WTC11 (cell line): ENCODE results near the gene FGFR1OP2. TPM values are rescaled to one million over a fixed set of nuclear protein-coding genes. Genes with fewer than 3 reads are reported as not detected.

Experiments used
- ATAC-seq: fragments of 200-7000 bp; cut with Tn5 transposase; 2 replicates; pipeline ENCODE4 v1.10.0; 2021; ENCODE audit warnings: mild to moderate bottlenecking, moderate library complexity
- CTCF ChIA-PET: fragments of 300-600 bp; sonication (Branson Sonifier 250); formaldehyde crosslinking; loops from one replicate; lab custom pipeline; 2021; ENCODE audit warnings: antibody characterized with exemption; lab: Charles Lee
- POLR2A ChIA-PET: fragments of 350-600 bp; sonication (Branson Sonifier 250); formaldehyde crosslinking; loops from one replicate; lab custom pipeline; 2021; ENCODE audit warnings: antibody characterized with exemption; lab: Charles Lee
- DNase-seq: peaks from one replicate; pipeline ENCODE4 v3.0.0; 2021; ENCODE audit warnings: low spot score
- H3K27ac Mint-ChIP-seq: 2 replicates; pipeline ENCODE4 v1.8.0; 2021; ENCODE audit warnings: mixed read lengths
- H3K27me3 Mint-ChIP-seq: 2 replicates; pipeline ENCODE4 v1.8.0; 2021; ENCODE audit warnings: low read depth, mild to moderate bottlenecking, moderate library complexity, mixed read lengths
- H3K36me3 Mint-ChIP-seq: 2 replicates; pipeline ENCODE4 v1.8.0; 2021; ENCODE audit warnings: mixed read lengths
- H3K4me1 Mint-ChIP-seq: 2 replicates; pipeline ENCODE4 v1.8.0; 2022; ENCODE audit warnings: mixed read lengths
- H3K4me3 Mint-ChIP-seq: 2 replicates; pipeline ENCODE4 v1.8.0; 2021; ENCODE audit warnings: mild to moderate bottlenecking, moderate library complexity, mixed read lengths
- H3K9me3 Mint-ChIP-seq: 2 replicates; pipeline ENCODE4 v1.8.0; 2021; ENCODE audit warnings: mixed read lengths
- ATF6 ChIP-seq: sonication (generic); formaldehyde crosslinking; IDR thresholded peaks from 2 replicates; pipeline ENCODE4 v1.8.1; 2023; ENCODE audit warnings: mild to moderate bottlenecking, missing genetic modification reagents
- CDX4 ChIP-seq: fragments of 250-450 bp; sonication (Bioruptor Pico); IDR thresholded peaks from 2 replicates; pipeline ENCODE4 v1.9.0; 2021; ENCODE audit warnings: moderate library complexity, mild to moderate bottlenecking, inconsistent platforms, borderline replicate concordance
- ESRRA ChIP-seq: sonication (generic); formaldehyde crosslinking; IDR thresholded peaks from 2 replicates; pipeline ENCODE4 v1.8.1; 2022; ENCODE audit warnings: mild to moderate bottlenecking, missing genetic modification reagents, borderline replicate concordance
- FOXP4 ChIP-seq: sonication (generic); formaldehyde crosslinking; IDR thresholded peaks from 2 replicates; pipeline ENCODE4 v1.8.0; 2022; ENCODE audit warnings: mild to moderate bottlenecking, missing genetic modification reagents
- IRF1 ChIP-seq: sonication (generic); formaldehyde crosslinking; IDR thresholded peaks from 2 replicates; pipeline ENCODE4 v1.8.0; 2023; ENCODE audit warnings: missing genetic modification reagents
- NR2C2 ChIP-seq: sonication (generic); formaldehyde crosslinking; IDR thresholded peaks from 2 replicates; pipeline ENCODE4 v1.8.0; 2022; ENCODE audit warnings: mild to moderate bottlenecking, missing genetic modification reagents
- PRDM15 ChIP-seq: sonication (generic); formaldehyde crosslinking; IDR thresholded peaks from 2 replicates; pipeline ENCODE4 v1.8.0; 2022; ENCODE audit warnings: missing genetic modification reagents
- PREB ChIP-seq: sonication (generic); formaldehyde crosslinking; IDR thresholded peaks from 2 replicates; pipeline ENCODE4 v1.8.1; 2022; ENCODE audit warnings: mild to moderate bottlenecking, missing genetic modification reagents, moderate library complexity, borderline replicate concordance
- RELA ChIP-seq: sonication (generic); formaldehyde crosslinking; IDR thresholded peaks from 2 replicates; pipeline ENCODE4 v1.8.1; 2022; ENCODE audit warnings: missing genetic modification reagents, mild to moderate bottlenecking, borderline replicate concordance
- SOX15 ChIP-seq: fragments of 250-450 bp; sonication (Bioruptor Pico); IDR thresholded peaks from 2 replicates; pipeline ENCODE4 v1.9.0; 2021; ENCODE audit warnings: mild to moderate bottlenecking
- SP1 ChIP-seq: sonication (generic); formaldehyde crosslinking; conservative IDR thresholded peaks from 2 replicates; pipeline ENCODE4 v1.8.1; 2022; ENCODE audit warnings: missing genetic modification reagents
- ZBTB21 ChIP-seq: sonication (generic); formaldehyde crosslinking; IDR thresholded peaks from 2 replicates; pipeline ENCODE4 v1.8.1; 2023; ENCODE audit warnings: mild to moderate bottlenecking, missing genetic modification reagents, borderline replicate concordance
- ZMAT4 ChIP-seq: fragments of 250-450 bp; sonication (Bioruptor Pico); IDR thresholded peaks from 2 replicates; pipeline ENCODE4 v1.9.0; 2021; ENCODE audit warnings: mild to moderate bottlenecking
- ZSCAN18 ChIP-seq: fragments of 250-450 bp; sonication (Bioruptor Pico); IDR thresholded peaks from 2 replicates; pipeline ENCODE4 v2.1.2; 2022; ENCODE audit warnings: mild to moderate bottlenecking, moderate library complexity
- total RNA-seq: library from RNA; stranded (reverse); gene quantifications from 3 replicates; pipeline ENCODE4 v1.2.3, GENCODE V29; 2021

The FGFR1OP2 gene
- total RNA-seq, 1 experiment from 2014 or later: 28.9 TPM

- Mint-ChIP-seq H3K9me3 (no peaks in the 10 kb centered on the region), H3K27ac (no peak overlapping the region)
- no peak for ATAC-seq
- CTCF ChIA-PET: no interaction called here
- TF ChIP-seq ZMAT4 (CRISPR knock-in tag) (no peak), ATF6 (CRISPR knock-in tag) (no peak), PREB (no peak), SP1 (CRISPR knock-in tag) (no peak), IRF1 (CRISPR knock-in tag) (no peak), NR2C2 (CRISPR knock-in tag) (no peak), RELA (CRISPR knock-in tag) (no peak), ESRRA (CRISPR knock-in tag) (no peak), PRDM15 (no peak), ZSCAN18 (no peak), SOX15 (CRISPR knock-in tag) (no peak), FOXP4 (CRISPR knock-in tag) (no peak), CDX4 (CRISPR knock-in tag) (no peak), ZBTB21 (CRISPR knock-in tag) (no peak)
- TF ChIP-seq, all 79 proteins: peak for 0
- no peak overlapping the region for H3K4me3 Mint-ChIP-seq
- no peak for DNase-seq
- peaks cover 34% of the 10 kb centered on the region for H3K36me3 Mint-ChIP-seq
- H3K27me3 Mint-ChIP-seq: no peaks in the 10 kb centered on the region
- H3K4me1 Mint-ChIP-seq: no peaks in the 10 kb centered on the region
- POLR2A ChIA-PET: no interaction called here
Observed at GRCh38 chr12:26921886-26922285, 16.4 kb upstream of the FGFR1OP2 start.
